Upper lobe of right lung (tissue), 1 donor: Measurements from ENCODE around the gene ELF5. TPM values are rescaled to one million over a fixed set of nuclear protein-coding genes. Genes with fewer than 3 reads are reported as not detected.

Experiments
- ATAC-seq: fragments of 200-7000 bp; cut with Tn5 transposase; one replicate; pipeline ENCODE4 v1.9.1; 2020; ENCODE audit warnings: mild to moderate bottlenecking, moderate library complexity
- DNase-seq: peaks from one replicate; pipeline ENCODE4 v3.0.0-alpha.2; 2020
- H3K27ac ChIP-seq: fragments of 200-600 bp; one replicate; pipeline ENCODE4 v1.8.0; 2022
- H3K27me3 ChIP-seq: fragments of 200-600 bp; one replicate; pipeline ENCODE4 v1.8.0; 2022; ENCODE audit warnings: mild to moderate bottlenecking
- H3K36me3 ChIP-seq: fragments of 200-600 bp; one replicate; pipeline ENCODE4 v1.8.0; 2022
- H3K4me1 ChIP-seq: fragments of 200-600 bp; one replicate; pipeline ENCODE4 v1.8.0; 2022
- H3K4me3 ChIP-seq: fragments of 200-600 bp; one replicate; pipeline ENCODE4 v1.8.0; 2022; ENCODE audit warnings: mild to moderate bottlenecking
- H3K9me3 ChIP-seq: fragments of 200-600 bp; one replicate; pipeline ENCODE4 v1.8.0; 2022
- CTCF ChIP-seq: fragments of 200-600 bp; IDR thresholded peaks from one replicate; pipeline ENCODE4 v1.8.0; 2022; ENCODE audit warnings: antibody characterized with exemption
- intact Hi-C: fragments of 100-400 bp; cut with DNase I; formaldehyde crosslinking; loops from one replicate; pipeline ENCODE4 v1.11.0; 2022
- total RNA-seq: library from RNA; stranded (reverse); fragmentation: NEBNext Ultra II Directional; extraction: Animal tissue kit (Norgen Biotek cat#: 25700); gene quantifications from one replicate; pipeline ENCODE4 v1.2.1, GENCODE V29; 2021
- donor health status: DM: no; HTN: yes; CAD: no; lungs with severe emphysema.

The ELF5 gene
- total RNA-seq, 1 donor from 2014 or later: 10.7 TPM

DNA sequence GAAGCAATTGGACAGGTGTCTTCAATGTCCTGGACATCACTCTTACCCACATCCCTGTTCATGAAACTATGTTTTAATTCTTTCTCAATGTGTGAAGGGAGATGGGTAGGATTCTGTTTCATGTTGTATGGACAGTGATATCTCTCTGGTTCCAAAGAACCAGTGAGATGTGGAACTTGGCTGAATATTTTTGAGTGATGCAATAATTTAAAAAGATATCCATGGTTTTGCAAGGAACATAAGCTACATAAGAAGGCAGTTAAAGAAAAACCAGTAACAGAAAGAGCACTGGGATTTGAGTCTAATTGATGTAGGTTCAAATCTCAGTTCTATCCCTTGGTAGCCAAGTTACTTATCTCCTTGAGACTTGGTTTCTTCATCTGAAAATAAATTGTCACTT is 7.7 kb upstream of the ELF5 start:
- no peak for DNase-seq
- Histone ChIP-seq H3K4me1 (no peaks in the 10 kb centered on the region), H3K4me3 (no peak overlapping the region), H3K27ac (no peak overlapping the region), H3K27me3 (peaks cover 3% of the 10 kb centered on the region), H3K9me3 (no peaks in the 10 kb centered on the region), H3K36me3 (no peaks in the 10 kb centered on the region)
- TF ChIP-seq CTCF: no peak
- intact Hi-C loops: no loop called here
- ATAC-seq: no peak

- intact Hi-C loops: no loop called here
- TF ChIP-seq CTCF: no peak
- H3K27me3 ChIP-seq: peaks cover 3% of the 10 kb centered on the region
- no peaks in the 10 kb centered on the region for H3K4me1 ChIP-seq
- ATAC-seq: no peak
- H3K36me3 ChIP-seq: no peaks in the 10 kb centered on the region
- H3K27ac ChIP-seq: no peak overlapping the region
- no peak overlapping the region for H3K4me3 ChIP-seq
- no peaks in the 10 kb centered on the region for H3K9me3 ChIP-seq
- DNase-seq: no peak
Observed at GRCh38 chr11:34519595-34520235, 6.1 kb upstream of the ELF5 start.

DNA sequence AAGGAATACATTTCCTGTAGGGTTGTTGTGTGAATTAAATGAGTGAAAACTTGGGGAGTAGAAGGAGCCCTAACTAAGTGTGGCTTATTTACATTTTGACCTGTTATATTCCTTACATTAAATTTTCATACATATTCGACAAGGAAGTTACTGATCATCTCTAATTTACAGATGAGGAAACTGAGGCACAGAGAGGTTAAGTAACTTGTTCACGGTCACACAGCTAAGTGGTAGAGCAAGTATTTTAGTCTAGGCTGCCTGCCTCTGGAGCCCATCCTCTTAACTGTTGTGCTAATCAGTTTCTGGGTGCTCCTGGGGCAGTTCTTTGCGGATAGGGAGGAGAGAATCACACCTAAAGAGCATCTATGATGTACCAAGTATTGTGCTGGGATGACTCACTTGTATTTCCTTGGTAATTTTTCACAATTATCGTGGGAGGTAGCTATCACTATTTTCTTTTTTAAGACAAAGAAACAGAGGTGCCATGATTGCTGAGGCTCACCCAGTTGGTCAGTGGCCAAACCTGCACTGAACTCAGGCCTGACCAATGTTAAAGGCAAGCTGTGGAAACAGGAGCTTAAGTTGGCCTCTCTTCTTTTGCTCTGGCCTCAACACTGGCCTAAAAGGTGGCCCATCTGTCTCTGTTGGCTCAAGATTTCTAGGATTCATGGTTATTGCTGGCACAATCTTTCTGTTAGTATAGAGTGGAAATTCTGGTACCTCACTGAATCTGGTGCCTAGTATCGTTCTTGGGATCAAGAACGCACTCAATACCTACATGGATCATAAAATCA is 2.9 kb upstream of the ELF5 start:
- Histone ChIP-seq H3K27ac (no peak overlapping the region), H3K9me3 (no peaks in the 10 kb centered on the region), H3K27me3 (no peaks in the 10 kb centered on the region), H3K4me1 (no peaks in the 10 kb centered on the region), H3K36me3 (no peaks in the 10 kb centered on the region), H3K4me3 (no peak overlapping the region)
- no peak for TF ChIP-seq CTCF
- intact Hi-C loops: no loop called here
- no peak for DNase-seq
- ATAC-seq: no peak

GRCh38 chr11:34514597-34514996 is 1.0 kb upstream of the ELF5 start:
- Histone ChIP-seq H3K9me3 (no peaks in the 10 kb centered on the region), H3K27ac (no peak overlapping the region)
- no peak for DNase-seq

More at GRCh38 chr11:34514597-34514996, 1.0 kb upstream of the ELF5 start:
- intact Hi-C loops: no loop called here
- ATAC-seq: no peak
- no peaks in the 10 kb centered on the region for H3K4me1 ChIP-seq
- no peak for TF ChIP-seq CTCF
- no peak overlapping the region for H3K4me3 ChIP-seq
- no peaks in the 10 kb centered on the region for H3K36me3 ChIP-seq
- H3K27me3 ChIP-seq: no peaks in the 10 kb centered on the region
